Nephron (organoid): Measurements from ENCODE around the gene IFRD2.
"Not testable (repeated sequence)": the region's sequence is repeated elsewhere in the genome, so short reads cannot be mapped to it uniquely, and the experiment has no call there.

Experiments used
- H3K27ac Mint-ChIP-seq, 3 experiments: 2 replicates each; pipeline ENCODE4 v1.8.0; 2020; ENCODE audit warnings: mixed read lengths in 3 of 3, mild to moderate bottlenecking in 2 of 3, moderate library complexity in 1 of 3
- H3K27me3 Mint-ChIP-seq: 2 replicates; pipeline ENCODE4 v1.8.0; 2021; ENCODE audit warnings: low read depth, mild to moderate bottlenecking, moderate library complexity, mixed read lengths
- H3K36me3 Mint-ChIP-seq: 2 replicates; pipeline ENCODE4 v1.8.0; 2020; ENCODE audit warnings: low read depth, mixed read lengths
- H3K4me1 Mint-ChIP-seq: 2 replicates; pipeline ENCODE4 v1.8.0; 2020; ENCODE audit warnings: mixed read lengths
- H3K4me3 Mint-ChIP-seq, 3 experiments: 2 replicates each; pipeline ENCODE4 v1.8.0; 2020; ENCODE audit warnings: mild to moderate bottlenecking in 3 of 3, mixed read lengths in 3 of 3, moderate library complexity in 2 of 3
- H3K9me3 Mint-ChIP-seq: 2 replicates; pipeline ENCODE4 v1.8.0; 2020; ENCODE audit warnings: mixed read lengths
- CTCF ChIP-seq, 3 experiments: fragments of 200-600 bp; sonication (generic); IDR thresholded peaks; one replicate each; pipeline ENCODE4 v1.5.0; 2021; ENCODE audit warnings: antibody characterized with exemption in 3 of 3; ENCODE audit not compliant: unreplicated experiment in 3 of 3

The IFRD2 gene

GRCh38 chr3:50286322-50287227 lies 5.7 kb downstream of the IFRD2 start:
- no peak for TF ChIP-seq CTCF (IDR thresholded peaks at IDR 0.05; ENCODE audit: unreplicated experiment in 3 of 3)
- H3K4me1 Mint-ChIP-seq, result peaks cover 6% of the 10 kb centered on the region
- H3K9me3 Mint-ChIP-seq, result no peaks in the 10 kb centered on the region
- H3K27me3 Mint-ChIP-seq, result no peaks in the 10 kb centered on the region
- no peak overlapping the region for H3K27ac Mint-ChIP-seq
- H3K4me3 Mint-ChIP-seq, result no peak overlapping the region
- no peaks in the 10 kb centered on the region for H3K36me3 Mint-ChIP-seq

GRCh38 chr3:50284121-50284520 lies 8.1 kb downstream of the IFRD2 start:
- H3K27me3 Mint-ChIP-seq, H3K36me3 Mint-ChIP-seq, H3K9me3 Mint-ChIP-seq, H3K27ac Mint-ChIP-seq, H3K4me3 Mint-ChIP-seq, H3K4me1 Mint-ChIP-seq: not testable (repeated sequence)

GRCh38 chr3:50279255-50280016 lies 12.8 kb downstream of the IFRD2 start:
- no peak for TF ChIP-seq CTCF (IDR thresholded peaks at IDR 0.05; ENCODE audit: unreplicated experiment in 3 of 3)
- Mint-ChIP-seq H3K4me3 (no peak overlapping the region), H3K9me3 (no peaks in the 10 kb centered on the region), H3K27me3 (peaks cover 12% of the 10 kb centered on the region), H3K36me3 (peaks cover 3% of the 10 kb centered on the region), H3K4me1 (peaks cover 11% of the 10 kb centered on the region), H3K27ac (no peak overlapping the region)

- H3K4me3 Mint-ChIP-seq, result no peak within 1 kb of the TSS
- no peaks in the 10 kb centered on the region for H3K9me3 Mint-ChIP-seq
- TF ChIP-seq CTCF (IDR thresholded peaks at IDR 0.05; ENCODE audit: unreplicated experiment in 3 of 3), result no peak
- H3K36me3 Mint-ChIP-seq, result peaks cover 3% of the 10 kb centered on the region
- peak within 1 kb of the TSS in 2 of 3 experiments; percentile 13 to 30 for H3K27ac Mint-ChIP-seq
- peaks cover 18% of the 10 kb centered on the region for H3K27me3 Mint-ChIP-seq
- H3K4me1 Mint-ChIP-seq, result peaks cover 16% of the 10 kb centered on the region
Observed at GRCh38 chr3:50278880-50279224, 13.4 kb downstream of the IFRD2 start, which contains the start of gene LSMEM2. LSMEM2 (plus strand) TSS chr3:50279087; CDS start chr3:50279114, 27 bp downstream.

GRCh38 chr3:50278123-50278879 lies 13.9 kb downstream of the IFRD2 start:
- peaks cover 16% of the 10 kb centered on the region for H3K4me1 Mint-ChIP-seq
- TF ChIP-seq CTCF (IDR thresholded peaks at IDR 0.05; ENCODE audit: unreplicated experiment in 3 of 3), result no peak
- no peaks in the 10 kb centered on the region for H3K9me3 Mint-ChIP-seq
- H3K27me3 Mint-ChIP-seq, result peaks cover 19% of the 10 kb centered on the region
- H3K4me3 Mint-ChIP-seq, result no peak overlapping the region
- peaks cover 3% of the 10 kb centered on the region for H3K36me3 Mint-ChIP-seq
- H3K27ac Mint-ChIP-seq, result peak overlapping the region in 2 of 3 experiments; percentile 13 to 30

GRCh38 chr3:50276762-50277101 lies 15.5 kb downstream of the IFRD2 start:
- no peak overlapping the region for H3K4me3 Mint-ChIP-seq
- H3K27me3 Mint-ChIP-seq, result peaks cover 25% of the 10 kb centered on the region
- H3K4me1 Mint-ChIP-seq, result peaks cover 24% of the 10 kb centered on the region
- peaks cover 7% of the 10 kb centered on the region for H3K36me3 Mint-ChIP-seq
- no peak for TF ChIP-seq CTCF (IDR thresholded peaks at IDR 0.05; ENCODE audit: unreplicated experiment in 3 of 3)
- no peaks in the 10 kb centered on the region for H3K9me3 Mint-ChIP-seq
- no peak overlapping the region for H3K27ac Mint-ChIP-seq
